Gastroesophageal sphincter (tissue), 3 donors: ENCODE results near the gene SAPCD1.

Experiments used
- CTCF ChIP-seq, 4 experiments: fragments of 200-600 bp in 2 of 4; fragments of 450-650 bp in 2 of 4; sonication (generic) in 1 of 4; IDR thresholded peaks; one replicate each; pipeline ENCODE4 v1.5.1; 2017 to 2019; ENCODE audit warnings: antibody characterized with exemption in 4 of 4, mild to moderate bottlenecking in 2 of 4, moderate library complexity in 2 of 4
- EP300 ChIP-seq: sonication (generic); formaldehyde crosslinking; IDR thresholded peaks from one replicate; pipeline ENCODE4 v1.6.1; 2017; ENCODE audit warnings: antibody characterized with exemption, mild to moderate bottlenecking
- POLR2A ChIP-seq, 2 donors: fragments of 450-650 bp; IDR thresholded peaks; one replicate each; pipeline ENCODE4 v1.6.1; 2017; ENCODE audit warnings: antibody characterized with exemption in 2 of 2, mild to moderate bottlenecking in 2 of 2, moderate library complexity in 1 of 2

- TF ChIP-seq POLR2A (IDR thresholded peaks at IDR 0.05) (no peak), EP300 (no peak), CTCF (IDR thresholded peaks at IDR 0.05) (no peak)
These were observed 38.3 kb upstream of the SAPCD1 start for GRCh38 chr6:31723980-31724691.
